HepG2 (cell line): ENCODE results near the gene TXNDC11. TPM values are rescaled to one million over a fixed set of nuclear protein-coding genes. Genes with fewer than 3 reads are reported as not detected.
A peak's percentile ranks its signal among the peaks of the same experiment; 100 is the strongest.

Source experiments
- DBP ChIP-seq: sonication (generic); formaldehyde crosslinking; IDR thresholded peaks from 2 replicates; pipeline ENCODE4 v1.4.0; 2020; ENCODE audit warnings: missing genetic modification reagents; ENCODE audit errors: not compliant biosample characterization
- EZH2 ChIP-seq: conservative IDR thresholded peaks from 2 replicates; pipeline ENCODE4 v1.6.1; 2012; ENCODE audit warnings: mild to moderate bottlenecking, low read depth, low read length, moderate library complexity
- KAT8 ChIP-seq: IDR thresholded peaks from 2 replicates; pipeline ENCODE4 v1.6.1; 2016; ENCODE audit warnings: missing genetic modification reagents, missing compliant biosample characterization
- MAF1 ChIP-seq: sonication (generic); formaldehyde crosslinking; IDR thresholded peaks from 2 replicates; pipeline ENCODE4 v1.5.0; 2020; ENCODE audit warnings: missing genetic modification reagents, borderline replicate concordance
- RFX5 ChIP-seq: IDR thresholded peaks from 2 replicates; pipeline ENCODE4 v1.6.1; 2011; ENCODE audit warnings: low read depth, low read length, improper control_type of control experiment
- SNAPC5 ChIP-seq: sonication (generic); formaldehyde crosslinking; IDR thresholded peaks from 2 replicates; pipeline ENCODE4 v1.8.1; 2023; ENCODE audit warnings: mild to moderate bottlenecking, missing genetic modification reagents, borderline replicate concordance
- SUZ12 ChIP-seq: fragments of 150-350 bp; IDR thresholded peaks from 2 replicates; pipeline ENCODE4 v1.6.1; 2014; ENCODE audit warnings: low read depth, low read length
- THAP8 ChIP-seq: sonication (generic); formaldehyde crosslinking; IDR thresholded peaks from 2 replicates; pipeline ENCODE4 v1.5.1; 2020; ENCODE audit warnings: missing genetic modification reagents, mild to moderate bottlenecking, borderline replicate concordance
- UBTF ChIP-seq: sonication (generic); formaldehyde crosslinking; IDR thresholded peaks from 2 replicates; pipeline ENCODE4 v1.4.0; 2020; ENCODE audit warnings: mild to moderate bottlenecking, missing genetic modification reagents
- ZNF143 ChIP-seq: sonication (generic); formaldehyde crosslinking; IDR thresholded peaks from 2 replicates; pipeline ENCODE4 v1.4.0; 2020; ENCODE audit warnings: missing genetic modification reagents
- ZNF280D ChIP-seq: sonication (generic); formaldehyde crosslinking; IDR thresholded peaks from 2 replicates; pipeline ENCODE4 v1.5.1; 2020; ENCODE audit warnings: mild to moderate bottlenecking, missing genetic modification reagents
- ZNF331 ChIP-seq: sonication (generic); formaldehyde crosslinking; IDR thresholded peaks from 2 replicates; pipeline ENCODE4 v1.4.0; 2020; ENCODE audit warnings: missing genetic modification reagents
- ZNF354B ChIP-seq: sonication (generic); formaldehyde crosslinking; IDR thresholded peaks from 2 replicates; pipeline ENCODE4 v1.8.0; 2022; ENCODE audit warnings: mild to moderate bottlenecking, missing genetic modification reagents
- ZNF430 ChIP-seq: sonication (generic); formaldehyde crosslinking; IDR thresholded peaks from 2 replicates; pipeline ENCODE4 v1.9.0; 2021; ENCODE audit warnings: mild to moderate bottlenecking, missing genetic modification reagents
- ZNF512B ChIP-seq: sonication (generic); formaldehyde crosslinking; IDR thresholded peaks from 2 replicates; pipeline ENCODE4 v1.5.1; 2020; ENCODE audit warnings: missing genetic modification reagents, mild to moderate bottlenecking, borderline replicate concordance
- ZNF629 ChIP-seq: sonication (generic); formaldehyde crosslinking; conservative IDR thresholded peaks from 2 replicates; pipeline ENCODE4 v1.5.0; 2020; ENCODE audit warnings: missing genetic modification reagents
- ZNF775 ChIP-seq: sonication (generic); formaldehyde crosslinking; IDR thresholded peaks from 2 replicates; pipeline ENCODE4 v1.4.0; 2020; ENCODE audit warnings: missing genetic modification reagents, mild to moderate bottlenecking, moderate library complexity, borderline replicate concordance
- ZSCAN25 ChIP-seq: sonication (generic); formaldehyde crosslinking; IDR thresholded peaks from 2 replicates; pipeline ENCODE4 v1.8.0; 2022; ENCODE audit warnings: mild to moderate bottlenecking, missing genetic modification reagents
- polyA plus RNA-seq, 8 experiments: library from polyadenylated mRNA; depleted of rRNA in 3 of 8; stranded (reverse) in 7 of 8; unstranded in 1 of 8; fragments of >200 nt; fragmentation: Illumina TruSeq in 4 of 8; extraction: Trizol in 4 of 8; gene quantifications; 2 replicates each; pipeline versions ENCODE4 v1.2.1 to v1.2.3, GENCODE V29; 2011 to 2016; ENCODE audit warnings: low read depth in 4 of 8, missing spikeins in 1 of 8, mixed read lengths in 1 of 8; ENCODE audit not compliant: insufficient read depth in 1 of 8
- total RNA-seq, 5 experiments: library from RNA; depleted of rRNA; stranded (reverse); fragments of >200 nt; fragmentation: Illumina TruSeq; extraction: Trizol; gene quantifications; 2 replicates each; pipeline ENCODE4 v1.2.3, GENCODE V29; 2016; ENCODE audit warnings: low read depth in 1 of 5

Gene TXNDC11
- total and polyA plus RNA-seq, 2 of the 13 experiments (the other 11 are each of a cell fraction or from before 2014, with no cell fraction given) = 74.9 to 123 TPM

- TF ChIP-seq ZNF512B (no peak), ZSCAN25 (CRISPR knock-in tag) (no peak), ZNF775 (no peak), ZNF430 (CRISPR knock-in tag) (no peak), EZH2 (no peak), DBP (CRISPR knock-in tag) (no peak), ZNF629 (CRISPR knock-in tag) (peak; percentile 36; the same call in 1 of the 2 replicates), SUZ12 (no peak), THAP8 (CRISPR knock-in tag) (no peak), RFX5 (no peak), ZNF280D (no peak), ZNF143 (CRISPR knock-in tag) (no peak), KAT8 (peak; percentile 69), SNAPC5 (CRISPR knock-in tag) (0 out of 2 replicates have a peak, but pooled peaks have one; percentile 68), ZNF331 (peak; percentile 50), UBTF (CRISPR knock-in tag) (peak; percentile 85), ZNF354B (CRISPR knock-in tag) (0 out of 2 replicates have a peak, but pooled peaks have one; percentile 70), MAF1 (no peak)
These were observed 66.8 kb downstream of the TXNDC11 start (continued) for GRCh38 chr16:11675561-11676511.
